ENCODE data around the gene TADA2B. TPM values are rescaled to one million over a fixed set of nuclear protein-coding genes. Genes with fewer than 3 reads are reported as not detected.

The TADA2B gene
- total and polyA plus RNA-seq, 4 donors = 10.7 to 22.9 (median 17.6) TPM

- Histone ChIP-seq H3K36me3 (ENCODE audit: control insufficient read depth in 4 of 4, insufficient read depth in 4 of 4, low read length in 4 of 4) (no peaks in the 10 kb centered on the region), H3K9ac (ENCODE audit: insufficient read depth in 1 of 2, low read length in 2 of 2) (no peak overlapping the region), H3K9me3 (ENCODE audit: control insufficient read depth in 4 of 4, insufficient read depth in 3 of 4, low read length in 3 of 4) (no peaks in the 10 kb centered on the region), H3K27ac (ENCODE audit: low read depth in 1 of 2, low read length in 1 of 2) (peak overlapping the region in 1 of 2 donors; percentile 67), H3K4me3 (no peak overlapping the region), H3K27me3 (ENCODE audit: control insufficient read depth in 3 of 3, insufficient read depth in 3 of 3, low read length in 2 of 3) (no peaks in the 10 kb centered on the region), H3K4me1 (ENCODE audit: control insufficient read depth in 5 of 5, insufficient read depth in 5 of 5, low read length in 5 of 5) (peaks cover 0 to 24% (median 0%) of the 10 kb centered on the region in 5 donors)
- WGBS, 2 donors = 33 to 35% methylated on average over 21 of the region's 21 CpGs
- ATAC-seq (ENCODE audit: insufficient read depth, low FRiP score) = no peak
- DNase-seq = peak; percentile 68 to 80 (median 78)
- TF ChIP-seq, protein P1, sequence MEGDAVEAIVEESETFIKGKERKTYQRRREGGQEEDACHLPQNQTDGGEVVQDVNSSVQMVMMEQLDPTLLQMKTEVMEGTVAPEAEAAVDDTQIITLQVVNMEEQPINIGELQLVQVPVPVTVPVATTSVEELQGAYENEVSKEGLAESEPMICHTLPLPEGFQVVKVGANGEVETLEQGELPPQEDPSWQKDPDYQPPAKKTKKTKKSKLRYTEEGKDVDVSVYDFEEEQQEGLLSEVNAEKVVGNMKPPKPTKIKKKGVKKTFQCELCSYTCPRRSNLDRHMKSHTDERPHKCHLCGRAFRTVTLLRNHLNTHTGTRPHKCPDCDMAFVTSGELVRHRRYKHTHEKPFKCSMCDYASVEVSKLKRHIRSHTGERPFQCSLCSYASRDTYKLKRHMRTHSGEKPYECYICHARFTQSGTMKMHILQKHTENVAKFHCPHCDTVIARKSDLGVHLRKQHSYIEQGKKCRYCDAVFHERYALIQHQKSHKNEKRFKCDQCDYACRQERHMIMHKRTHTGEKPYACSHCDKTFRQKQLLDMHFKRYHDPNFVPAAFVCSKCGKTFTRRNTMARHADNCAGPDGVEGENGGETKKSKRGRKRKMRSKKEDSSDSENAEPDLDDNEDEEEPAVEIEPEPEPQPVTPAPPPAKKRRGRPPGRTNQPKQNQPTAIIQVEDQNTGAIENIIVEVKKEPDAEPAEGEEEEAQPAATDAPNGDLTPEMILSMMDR (IDR thresholded peaks at IDR 0.05; ENCODE audit: control extremely low read depth, extremely low read depth) = no peak
Observed at GRCh38 chr4:7103607-7104365, 60.6 kb downstream of the TADA2B start.

DNA sequence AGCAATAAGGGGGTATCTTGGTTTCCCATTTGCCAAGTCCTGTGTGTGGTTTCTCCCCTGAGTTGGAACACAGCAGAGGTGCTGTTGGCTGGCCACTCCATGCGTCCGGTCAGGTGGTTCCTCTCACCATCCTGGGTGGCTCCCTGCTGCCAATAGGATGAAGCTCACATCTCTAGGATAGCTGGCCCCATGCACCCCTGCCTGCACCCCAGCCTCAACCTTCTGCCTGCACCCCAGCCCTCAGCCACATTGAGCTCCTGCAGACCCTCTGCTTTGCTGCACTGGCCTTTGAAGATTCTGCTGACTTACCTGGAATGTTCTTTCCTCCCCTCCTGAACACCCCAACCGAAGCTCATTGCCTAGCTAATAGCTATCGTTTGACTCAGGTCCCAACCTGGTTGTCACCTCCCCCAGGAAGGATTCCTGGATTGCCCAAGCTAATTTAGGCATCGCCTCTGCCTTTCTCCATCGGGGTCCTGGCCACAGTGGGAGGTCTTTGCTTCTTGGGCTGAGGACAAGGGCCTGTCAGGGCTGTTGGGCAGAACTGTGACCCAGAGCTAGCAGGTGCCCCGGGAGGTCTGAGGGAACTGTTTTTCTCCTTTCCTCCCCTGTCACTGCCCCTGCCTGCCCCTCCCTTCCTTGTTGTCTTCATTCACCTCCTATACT lies 61.3 kb downstream of the TADA2B start:
- H3K27ac ChIP-seq (ENCODE audit: low read depth in 1 of 2, low read length in 1 of 2) = no peak overlapping the region
- DNase-seq = no peak
- 88% methylated on average over 7 of the region's 7 CpGs for WGBS, 2 donors
- H3K9me3 ChIP-seq (ENCODE audit: control insufficient read depth in 4 of 4, insufficient read depth in 3 of 4, low read length in 3 of 4) = no peaks in the 10 kb centered on the region
- no peaks in the 10 kb centered on the region for H3K36me3 ChIP-seq (ENCODE audit: control insufficient read depth in 4 of 4, insufficient read depth in 4 of 4, low read length in 4 of 4)
- TF ChIP-seq, protein P1 (IDR thresholded peaks at IDR 0.05; ENCODE audit: control extremely low read depth, extremely low read depth) = no peak
- H3K4me1 ChIP-seq (ENCODE audit: control insufficient read depth in 5 of 5, insufficient read depth in 5 of 5, low read length in 5 of 5) = peaks cover 0 to 24% (median 0%) of the 10 kb centered on the region in 5 donors
- no peaks in the 10 kb centered on the region for H3K27me3 ChIP-seq (ENCODE audit: control insufficient read depth in 3 of 3, insufficient read depth in 3 of 3, low read length in 2 of 3)
- no peak overlapping the region for H3K9ac ChIP-seq (ENCODE audit: insufficient read depth in 1 of 2, low read length in 2 of 2)
- no peak for ATAC-seq (ENCODE audit: insufficient read depth, low FRiP score)
- no peak overlapping the region for H3K4me3 ChIP-seq

GRCh38 chr4:7105276-7105675 lies 62.1 kb downstream of the TADA2B start:
- TF ChIP-seq, protein P1 (IDR thresholded peaks at IDR 0.05; ENCODE audit: control extremely low read depth, extremely low read depth) = no peak
- DNase-seq (no peak), ATAC-seq (ENCODE audit: insufficient read depth, low FRiP score) (no peak)

More at GRCh38 chr4:7105276-7105675, 62.1 kb downstream of the TADA2B start:
- H3K36me3 ChIP-seq (ENCODE audit: control insufficient read depth in 4 of 4, insufficient read depth in 4 of 4, low read length in 4 of 4) = no peaks in the 10 kb centered on the region
- H3K27me3 ChIP-seq (ENCODE audit: control insufficient read depth in 3 of 3, insufficient read depth in 3 of 3, low read length in 2 of 3) = no peaks in the 10 kb centered on the region
- H3K4me3 ChIP-seq = no peak overlapping the region
- 60 to 61% methylated on average over 15 of the region's 15 CpGs for WGBS, 2 donors
- H3K27ac ChIP-seq (ENCODE audit: low read depth in 1 of 2, low read length in 1 of 2) = no peak overlapping the region
- no peak overlapping the region for H3K9ac ChIP-seq (ENCODE audit: insufficient read depth in 1 of 2, low read length in 2 of 2)
- no peaks in the 10 kb centered on the region for H3K9me3 ChIP-seq (ENCODE audit: control insufficient read depth in 4 of 4, insufficient read depth in 3 of 4, low read length in 3 of 4)
- H3K4me1 ChIP-seq (ENCODE audit: control insufficient read depth in 5 of 5, insufficient read depth in 5 of 5, low read length in 5 of 5) = peaks cover 0 to 24% (median 0%) of the 10 kb centered on the region in 5 donors
